OCI-LY1 (cell line): ENCODE results near the gene TXNRD2.

ENCODE experiments used
- H2AFZ ChIP-seq: fragments of 200-600 bp; sonication (generic), shearing (Covaris generic); 2 replicates; pipeline ENCODE4 v1.6.0; 2014; ENCODE audit warnings: antibody characterized with exemption, mild to moderate bottlenecking, low read length
- H3F3A ChIP-seq: fragments of 200-600 bp; sonication (generic), shearing (Covaris generic); 2 replicates; pipeline ENCODE4 v1.6.0; 2014; ENCODE audit warnings: mild to moderate bottlenecking, antibody characterized with exemption, low read length, moderate library complexity; ENCODE audit not compliant: insufficient read depth
- H3K27ac ChIP-seq: fragments of 200-600 bp; sonication (generic); 2 replicates; pipeline ENCODE4 v1.5.1; 2014; ENCODE audit warnings: low read length, mixed run types, mild to moderate bottlenecking, low read depth; ENCODE audit not compliant: poor library complexity, severe bottlenecking
- H3K27me3 ChIP-seq: fragments of 200-600 bp; sonication (generic); 2 replicates; pipeline ENCODE4 v1.6.0; 2014; ENCODE audit warnings: antibody characterized with exemption, mild to moderate bottlenecking, low read length, moderate library complexity; ENCODE audit not compliant: insufficient read depth
- H3K36me3 ChIP-seq: fragments of 200-600 bp; sonication (generic); 2 replicates; pipeline ENCODE4 v1.6.1; 2014; ENCODE audit warnings: mild to moderate bottlenecking, antibody characterized with exemption, low read length, moderate library complexity, mixed read lengths; ENCODE audit not compliant: insufficient read depth
- H3K4me1 ChIP-seq: fragments of 200-600 bp; sonication (generic); 2 replicates; pipeline ENCODE4 v1.5.1; 2014; ENCODE audit warnings: mild to moderate bottlenecking, low read length, moderate library complexity; ENCODE audit not compliant: insufficient read depth, severe bottlenecking
- H3K4me2 ChIP-seq: fragments of 200-600 bp; sonication (generic), shearing (Covaris generic); 2 replicates; pipeline ENCODE4 v1.6.1; 2014; ENCODE audit warnings: low read length
- H3K4me3 ChIP-seq: fragments of 200-600 bp; sonication (generic); 2 replicates; pipeline ENCODE4 v1.5.1; 2014; ENCODE audit warnings: low read length, low read depth, mild to moderate bottlenecking, mixed read lengths; ENCODE audit not compliant: poor library complexity, severe bottlenecking
- H3K79me2 ChIP-seq: fragments of 200-600 bp; shearing (Covaris generic); 2 replicates; pipeline ENCODE4 v1.6.1; 2016; ENCODE audit warnings: mixed run types, low read length, mixed read lengths; ENCODE audit not compliant: insufficient read depth
- H3K9ac ChIP-seq: fragments of 200-600 bp; sonication (generic), shearing (Covaris generic); 2 replicates; pipeline ENCODE4 v1.6.1; 2014; ENCODE audit warnings: mild to moderate bottlenecking, low read length, mixed read lengths
- H3K9me2 ChIP-seq: fragments of 200-600 bp; sonication (generic), shearing (Covaris generic); 2 replicates; pipeline ENCODE4 v1.6.1; 2014; ENCODE audit warnings: low read depth, mild to moderate bottlenecking, low read length, mixed read lengths
- H3K9me3 ChIP-seq: fragments of 200-600 bp; shearing (Covaris generic); 2 replicates; pipeline ENCODE4 v1.6.1; 2014; ENCODE audit warnings: low read length, mixed read lengths
- H4K20me1 ChIP-seq: fragments of 200-600 bp; sonication (generic), shearing (Covaris generic); 2 replicates; pipeline ENCODE4 v1.6.0; 2016; ENCODE audit warnings: mild to moderate bottlenecking, low read length; ENCODE audit not compliant: insufficient read depth
- CTCF ChIP-seq: fragments of 200-600 bp; sonication (generic), shearing (Covaris generic); IDR thresholded peaks from 2 replicates; pipeline ENCODE4 v1.5.1; 2017; ENCODE audit warnings: mild to moderate bottlenecking, antibody characterized with exemption, low read length, moderate library complexity, mixed read lengths
- EZH2 ChIP-seq: fragments of 200-600 bp; sonication (generic), shearing (Covaris generic); IDR thresholded peaks from 2 replicates; pipeline ENCODE4 v1.8.0; 2017; ENCODE audit warnings: borderline replicate concordance, mixed run types, mild to moderate bottlenecking, antibody characterized with exemption, low read length, moderate library complexity, mixed read lengths

Gene TXNRD2

DNA sequence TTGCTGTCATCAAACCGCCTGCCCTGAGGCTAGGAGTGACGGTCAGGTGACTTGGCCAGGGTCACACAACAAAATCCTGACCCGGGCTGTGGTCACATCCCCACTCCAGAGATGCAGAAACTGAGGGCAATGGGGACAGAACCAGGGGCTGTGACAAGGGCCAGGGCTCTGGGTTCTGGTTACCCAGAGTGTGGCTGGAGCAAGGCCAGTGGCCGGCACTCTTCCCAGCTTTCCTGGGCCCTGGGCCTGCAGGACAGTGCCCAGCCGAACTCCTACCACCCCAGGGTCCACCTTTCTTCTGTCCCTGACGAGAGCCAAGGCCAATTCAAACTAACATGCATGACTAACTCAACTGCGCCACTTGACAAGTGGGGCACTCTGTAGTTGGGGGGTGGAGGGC is 39.1 kb upstream of the TXNRD2 start:
- H3K27me3 ChIP-seq: peaks cover 3% of the 10 kb centered on the region; the same call in 1 of the 2 replicates
- no peak overlapping the region for H3K9ac ChIP-seq
- no peaks in the 10 kb centered on the region for H3K4me1 ChIP-seq
- no peak overlapping the region for H3K27ac ChIP-seq
- H4K20me1 ChIP-seq: no peaks in the 10 kb centered on the region
- H3K36me3 ChIP-seq: no peaks in the 10 kb centered on the region
- H3F3A ChIP-seq: no peaks in the 10 kb centered on the region
- no peak for TF ChIP-seq EZH2
- no peak for TF ChIP-seq CTCF
- no peak overlapping the region for H3K4me3 ChIP-seq
- H3K4me2 ChIP-seq: no peak overlapping the region
- H3K79me2 ChIP-seq: no peaks in the 10 kb centered on the region
- H2AFZ ChIP-seq: no peak overlapping the region
- no peaks in the 10 kb centered on the region for H3K9me3 ChIP-seq
- H3K9me2 ChIP-seq: no peaks in the 10 kb centered on the region

DNA sequence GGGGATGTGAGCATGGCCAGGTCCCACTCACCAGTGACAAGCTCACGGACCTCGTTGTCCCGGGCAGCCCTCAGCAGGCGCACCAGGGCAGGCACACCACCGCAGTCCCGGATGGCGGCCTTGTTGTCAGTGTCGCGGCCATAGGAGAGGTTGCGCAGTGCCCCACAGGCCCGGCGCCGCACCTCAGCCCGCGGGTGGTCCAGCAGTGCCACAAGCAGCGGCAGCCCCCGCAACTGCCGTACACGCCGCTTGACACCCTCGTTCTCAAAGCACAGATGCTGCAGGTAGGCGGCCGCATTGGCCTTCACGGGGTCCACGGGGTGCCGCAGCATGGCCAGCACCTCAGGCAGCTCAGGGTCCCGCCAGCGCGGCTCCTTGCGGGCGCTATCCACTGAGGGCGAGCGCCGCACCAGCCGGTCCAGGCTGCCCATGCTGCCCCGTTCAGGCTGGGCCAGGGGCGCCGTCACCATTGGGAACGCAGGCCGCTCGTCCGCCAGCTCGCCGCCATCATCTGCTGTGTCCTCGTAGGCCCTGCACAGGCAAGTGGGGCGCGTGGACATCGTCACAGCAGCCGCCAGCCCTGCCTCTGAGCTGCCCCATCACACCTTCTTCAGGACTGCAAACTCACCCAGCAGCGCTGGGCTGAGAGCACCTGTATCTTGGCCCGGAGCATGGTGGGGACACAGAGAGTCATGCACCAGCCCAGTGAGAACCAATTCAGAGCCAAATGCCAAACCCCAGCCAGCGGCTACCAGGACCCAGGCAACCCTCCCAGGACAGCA is 38.3 kb upstream of the TXNRD2 start:
- peaks cover 3% of the 10 kb centered on the region for H3K4me1 ChIP-seq

DNA sequence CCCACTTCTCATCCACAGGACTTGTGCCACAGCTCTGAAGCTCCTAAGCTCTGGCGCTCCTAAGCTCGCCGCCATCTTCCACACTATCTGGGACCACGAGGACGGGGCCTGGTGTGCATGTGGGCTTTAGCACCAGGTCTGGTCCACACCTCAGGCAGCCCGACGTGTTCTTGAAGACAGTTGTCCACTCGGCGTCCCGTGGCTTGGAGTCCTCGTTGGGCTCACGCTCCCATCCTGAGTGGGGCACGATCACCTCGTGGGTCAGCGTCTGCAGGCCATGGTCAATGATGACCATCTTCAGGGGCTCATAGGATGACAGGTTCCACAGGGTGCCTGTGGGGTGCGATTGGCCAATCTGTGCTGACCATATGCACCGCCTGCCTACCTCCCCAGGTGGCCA is 37.1 kb upstream of the TXNRD2 start:
- Histone ChIP-seq H3K4me3 (no peak overlapping the region), H3K27ac (no peak overlapping the region), H3K4me2 (no peak overlapping the region), H4K20me1 (no peaks in the 10 kb centered on the region), H3K79me2 (no peaks in the 10 kb centered on the region), H3K36me3 (no peaks in the 10 kb centered on the region), H3K4me1 (peaks cover 13% of the 10 kb centered on the region), H2AFZ (no peak overlapping the region), H3F3A (no peaks in the 10 kb centered on the region), H3K9ac (no peak overlapping the region), H3K9me2 (no peaks in the 10 kb centered on the region), H3K9me3 (no peaks in the 10 kb centered on the region), H3K27me3 (peaks cover 3% of the 10 kb centered on the region; the same call in 1 of the 2 replicates)
- no peak for TF ChIP-seq EZH2
- TF ChIP-seq CTCF: no peak

More for the DNA sequence above, 38.3 kb upstream of the TXNRD2 start:
- Histone ChIP-seq H3K4me3 (no peak overlapping the region), H3K27me3 (peaks cover 3% of the 10 kb centered on the region; the same call in 1 of the 2 replicates), H3K4me2 (no peak overlapping the region), H3K9me2 (no peaks in the 10 kb centered on the region), H2AFZ (no peak overlapping the region), H3K9ac (no peak overlapping the region), H4K20me1 (no peaks in the 10 kb centered on the region), H3K27ac (no peak overlapping the region), H3K79me2 (no peaks in the 10 kb centered on the region), H3K36me3 (no peaks in the 10 kb centered on the region), H3K9me3 (no peaks in the 10 kb centered on the region), H3F3A (no peaks in the 10 kb centered on the region)
- TF ChIP-seq CTCF: no peak
- TF ChIP-seq EZH2: no peak
